ENCODE measurements around the gene VCL. TPM values are rescaled to one million over a fixed set of nuclear protein-coding genes. Genes with fewer than 3 reads are reported as not detected.
A peak's percentile ranks its signal among the peaks of the same experiment; 100 is the strongest.
"Not testable (repeated sequence)": the region's sequence is repeated elsewhere in the genome, so short reads cannot be mapped to it uniquely, and the experiment has no call there.

The VCL gene
- total RNA-seq, 8 experiments from 2014 or later, result 15.9 to 105 (median 44.0) TPM

- in situ Hi-C loops (cut with MboI; ENCODE audit: low pct_unique_long_range_greater_than_20kb in 2 of 9, low sequenced_read_pairs in 9 of 9, unreplicated experiment in 9 of 9); H3K4me3 ChIP-seq; ATAC-seq (replicated peaks in 6 of 8); H3K27ac ChIP-seq: not testable (repeated sequence)
- WGBS, 10 experiments, result 52 to 100% (median 79%) methylated on average over 1 to 5 of the region's 12 CpGs; no CpG with 5 or more reads in 4 of the 10 experiments
- H3K4me1 ChIP-seq (replicated peaks in 1 of 2), result peaks cover 6 to 17% of the 10 kb centered on the region in 2 donors
Observed at GRCh38 chr10:73965267-73965889, 32.5 kb upstream of the VCL start.

GRCh38 chr10:73965890-73966768 lies 31.8 kb upstream of the VCL start:
- Histone ChIP-seq H3K4me3 (peak overlapping the region in 1 of 5 donors; percentile 8), H3K27ac (peak overlapping the region; percentile 12 to 35), H3K4me1 (replicated peaks in 1 of 2) (peaks cover 6 to 17% of the 10 kb centered on the region in 2 donors)
- peak; percentile 93 to 99 (median 96) for ATAC-seq (replicated peaks in 6 of 8)
- in situ Hi-C loops (cut with MboI; ENCODE audit: low pct_unique_long_range_greater_than_20kb in 2 of 9, low sequenced_read_pairs in 9 of 9, unreplicated experiment in 9 of 9), result no loop called here
- 0 to 61% (median 25%) methylated on average over 1 to 12 of the region's 16 CpGs for WGBS, 10 experiments

DNA sequence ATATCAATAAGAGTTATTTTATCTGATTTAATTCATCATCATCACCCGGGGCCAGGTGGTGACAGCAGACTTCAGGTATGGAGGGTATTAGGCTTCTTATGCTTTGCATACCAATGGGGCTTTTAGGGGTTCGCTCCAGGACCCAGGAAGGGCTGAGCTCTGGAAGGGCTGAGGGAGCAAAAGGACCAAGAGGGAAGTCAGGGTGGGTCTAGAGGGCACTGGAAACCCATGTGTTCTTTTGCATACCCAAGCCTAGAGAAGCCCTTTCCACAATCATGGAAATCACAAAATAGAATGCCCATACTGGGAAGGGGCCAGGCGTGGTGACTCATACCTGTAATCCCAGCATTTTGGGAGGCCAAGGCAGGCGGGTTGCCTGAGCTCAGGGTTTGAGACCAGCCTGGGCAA lies 30.9 kb upstream of the VCL start:
- ATAC-seq (replicated peaks in 6 of 8), result no peak
- peaks cover 6 to 17% of the 10 kb centered on the region in 2 donors for H3K4me1 ChIP-seq (replicated peaks in 1 of 2)
- WGBS, 10 experiments, result 80 to 100% (median 85%) methylated on average over 1 to 4 of the region's 4 CpGs; no CpG with 5 or more reads in 4 of the 10 experiments
- H3K4me3 ChIP-seq, result no peak overlapping the region
- in situ Hi-C loops (cut with MboI; ENCODE audit: low pct_unique_long_range_greater_than_20kb in 2 of 9, low sequenced_read_pairs in 9 of 9, unreplicated experiment in 9 of 9), result no loop called here
- H3K27ac ChIP-seq, result no peak overlapping the region

DNA sequence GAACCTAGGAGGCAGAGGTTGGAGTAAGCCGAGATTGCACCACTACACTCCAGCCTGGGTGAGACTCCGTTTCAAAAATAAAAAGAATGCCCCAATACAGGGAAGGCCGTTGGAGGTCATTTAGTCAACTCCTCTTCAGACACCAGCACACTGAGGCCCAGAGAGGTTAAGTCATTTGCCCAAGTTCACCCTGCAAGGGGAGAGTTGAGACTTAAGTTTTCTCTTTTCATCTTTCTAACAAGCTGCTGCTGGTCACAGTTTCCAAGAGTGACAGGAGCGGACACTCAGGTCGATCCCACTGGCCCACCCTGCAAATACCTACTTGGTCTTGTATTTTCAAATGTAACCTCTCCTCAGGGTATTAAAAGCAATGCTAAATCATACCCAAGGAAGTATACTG lies 30.4 kb upstream of the VCL start:
- Histone ChIP-seq H3K4me3 (no peak overlapping the region), H3K4me1 (replicated peaks in 1 of 2) (peaks cover 6 to 17% of the 10 kb centered on the region in 2 donors), H3K27ac (no peak overlapping the region)
- in situ Hi-C loops (cut with MboI; ENCODE audit: low pct_unique_long_range_greater_than_20kb in 2 of 9, low sequenced_read_pairs in 9 of 9, unreplicated experiment in 9 of 9), result no loop called here
- WGBS, 10 experiments, result 83 to 100% (median 100%) methylated on average over 1 to 3 of the region's 5 CpGs; no CpG with 5 or more reads in 3 of the 10 experiments
- ATAC-seq (replicated peaks in 6 of 8), result no peak

- Histone ChIP-seq H3K4me1 (replicated peaks in 1 of 2) (peaks cover 6 to 17% of the 10 kb centered on the region in 2 donors), H3K4me3 (no peak overlapping the region), H3K27ac (no peak overlapping the region)
- WGBS, 10 experiments, result 0 to 83% (median 50%) methylated on average over 1 to 6 of the region's 6 CpGs; no CpG with 5 or more reads in 1 of the 10 experiments
- no peak for ATAC-seq (replicated peaks in 6 of 8)
- in situ Hi-C loops (cut with MboI; ENCODE audit: low pct_unique_long_range_greater_than_20kb in 2 of 9, low sequenced_read_pairs in 9 of 9, unreplicated experiment in 9 of 9), result no loop called here
Observed at GRCh38 chr10:73968098-73968521, 29.8 kb upstream of the VCL start.

DNA sequence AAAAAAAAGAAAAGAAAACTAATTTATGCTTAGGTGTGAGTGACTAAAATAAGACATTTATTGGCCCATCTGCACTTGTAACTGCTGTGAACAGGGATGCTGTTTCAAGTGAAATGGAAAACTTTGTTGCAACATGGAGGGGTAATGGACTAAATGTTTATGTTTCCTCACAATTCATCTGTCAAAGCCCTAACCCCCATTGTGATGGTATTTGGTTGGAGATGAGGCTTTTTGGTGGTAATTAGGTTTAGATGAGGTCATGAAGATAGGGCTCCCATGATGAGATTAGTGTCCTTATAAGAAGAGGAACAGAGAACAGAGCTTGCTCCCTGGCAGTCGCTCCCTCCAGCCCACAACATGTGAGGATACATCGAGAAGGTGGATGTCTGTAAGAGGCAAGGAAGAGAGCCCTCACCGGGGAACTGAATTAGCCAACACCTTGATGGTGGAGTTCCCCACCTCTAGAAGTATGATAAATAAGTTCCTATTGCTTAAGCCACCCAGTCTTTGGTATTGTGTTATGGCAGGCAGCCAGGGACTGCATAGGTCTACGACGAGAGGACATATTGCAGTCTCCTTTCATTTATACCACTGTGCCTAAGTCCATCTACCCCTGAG lies 28.6 kb upstream of the VCL start:
- peaks cover 6 to 17% of the 10 kb centered on the region in 2 donors for H3K4me1 ChIP-seq (replicated peaks in 1 of 2)
- ATAC-seq (replicated peaks in 6 of 8), result no peak
- WGBS, 10 experiments, result 80 to 100% (median 89%) methylated on average over 1 to 5 of the region's 5 CpGs; no CpG with 5 or more reads in 3 of the 10 experiments
- no peak overlapping the region for H3K27ac ChIP-seq
- in situ Hi-C loops (cut with MboI; ENCODE audit: low pct_unique_long_range_greater_than_20kb in 2 of 9, low sequenced_read_pairs in 9 of 9, unreplicated experiment in 9 of 9), result no loop called here
- H3K4me3 ChIP-seq, result no peak overlapping the region

- no peak for ATAC-seq (replicated peaks in 6 of 8)
- peaks cover 4 to 13% of the 10 kb centered on the region in 2 donors for H3K4me1 ChIP-seq (replicated peaks in 1 of 2)
- no peak overlapping the region for H3K4me3 ChIP-seq
- WGBS, 10 experiments, result 0 to 100% (median 83%) methylated on average over 1 to 2 of the region's 2 CpGs; no CpG with 5 or more reads in 3 of the 10 experiments
- in situ Hi-C loops (cut with MboI; ENCODE audit: low pct_unique_long_range_greater_than_20kb in 2 of 9, low sequenced_read_pairs in 9 of 9, unreplicated experiment in 9 of 9), result no loop called here
- H3K27ac ChIP-seq, result no peak overlapping the region
Observed at GRCh38 chr10:73970845-73971244, 27.1 kb upstream of the VCL start.

DNA sequence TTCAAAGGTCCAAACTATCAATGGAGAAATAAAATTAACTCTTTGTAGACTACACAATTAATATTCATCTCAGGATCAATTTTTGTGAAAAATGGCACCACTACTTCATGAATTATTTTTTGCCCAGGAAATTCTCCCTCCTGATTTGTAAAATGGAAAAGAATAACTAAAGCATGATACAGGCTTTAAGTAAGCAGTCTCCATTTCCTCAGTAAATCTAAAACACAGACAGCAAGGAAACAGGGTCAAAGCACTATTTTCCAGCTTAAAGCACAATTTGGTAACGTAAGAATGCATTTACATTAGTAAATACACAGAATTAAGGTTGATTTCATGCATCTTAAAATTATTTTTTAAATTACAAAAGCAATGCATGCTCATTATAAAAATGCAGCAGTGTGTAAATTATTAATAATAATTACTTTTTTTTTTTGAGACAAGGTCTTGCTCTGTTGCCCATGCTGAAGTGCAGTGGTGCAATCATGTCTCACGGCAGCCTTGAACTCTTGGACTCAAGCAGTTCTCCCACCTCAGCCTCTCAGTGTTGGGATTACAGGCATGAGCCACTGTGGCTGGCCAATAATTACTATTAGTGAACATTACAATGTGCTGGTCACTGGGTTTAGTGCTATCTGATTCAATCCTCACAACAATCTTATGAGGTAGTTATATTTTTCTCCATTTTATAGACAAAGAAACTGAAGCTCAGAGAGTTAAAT lies 26.1 kb upstream of the VCL start:
- no peak for ATAC-seq (replicated peaks in 6 of 8)
- Histone ChIP-seq H3K4me3 (no peak overlapping the region), H3K4me1 (replicated peaks in 1 of 2) (peaks cover 0 to 4% of the 10 kb centered on the region in 2 donors), H3K27ac (no peak overlapping the region)
- in situ Hi-C loops (cut with MboI; ENCODE audit: low pct_unique_long_range_greater_than_20kb in 2 of 9, low sequenced_read_pairs in 9 of 9, unreplicated experiment in 9 of 9), result no loop called here
- 60 to 100% (median 100%) methylated on average over 1 to 2 of the region's 2 CpGs; no CpG with 5 or more reads in 1 of the 10 experiments for WGBS, 10 experiments

DNA sequence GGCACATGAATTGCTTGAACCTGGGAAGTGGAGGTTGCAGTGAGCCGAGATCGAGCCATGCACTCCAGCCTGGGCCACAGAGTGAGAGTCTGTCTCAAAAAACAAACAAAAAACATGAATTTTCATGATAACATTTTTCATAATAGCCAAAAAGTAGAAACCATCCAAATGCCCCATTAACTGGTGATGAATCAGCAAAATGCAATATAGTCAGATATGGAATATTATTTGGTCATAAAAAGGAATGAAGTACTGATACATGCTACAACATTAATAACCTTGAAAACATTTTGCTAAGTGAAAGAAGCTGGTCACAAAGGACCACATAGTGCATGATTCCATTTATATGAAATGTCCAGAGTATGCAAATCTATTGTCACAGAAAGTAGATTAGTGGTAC lies 24.5 kb upstream of the VCL start:
- in situ Hi-C loops (cut with MboI; ENCODE audit: low pct_unique_long_range_greater_than_20kb in 2 of 9, low sequenced_read_pairs in 9 of 9, unreplicated experiment in 9 of 9), result no loop called here
- 75 to 100% (median 93%) methylated on average over 2 of the region's 2 CpGs; no CpG with 5 or more reads in 3 of the 10 experiments for WGBS, 10 experiments
- H3K4me1 ChIP-seq (replicated peaks in 1 of 2), result no peaks in the 10 kb centered on the region
- no peak overlapping the region for H3K4me3 ChIP-seq
- no peak for ATAC-seq (replicated peaks in 6 of 8)
- H3K27ac ChIP-seq, result no peak overlapping the region

DNA sequence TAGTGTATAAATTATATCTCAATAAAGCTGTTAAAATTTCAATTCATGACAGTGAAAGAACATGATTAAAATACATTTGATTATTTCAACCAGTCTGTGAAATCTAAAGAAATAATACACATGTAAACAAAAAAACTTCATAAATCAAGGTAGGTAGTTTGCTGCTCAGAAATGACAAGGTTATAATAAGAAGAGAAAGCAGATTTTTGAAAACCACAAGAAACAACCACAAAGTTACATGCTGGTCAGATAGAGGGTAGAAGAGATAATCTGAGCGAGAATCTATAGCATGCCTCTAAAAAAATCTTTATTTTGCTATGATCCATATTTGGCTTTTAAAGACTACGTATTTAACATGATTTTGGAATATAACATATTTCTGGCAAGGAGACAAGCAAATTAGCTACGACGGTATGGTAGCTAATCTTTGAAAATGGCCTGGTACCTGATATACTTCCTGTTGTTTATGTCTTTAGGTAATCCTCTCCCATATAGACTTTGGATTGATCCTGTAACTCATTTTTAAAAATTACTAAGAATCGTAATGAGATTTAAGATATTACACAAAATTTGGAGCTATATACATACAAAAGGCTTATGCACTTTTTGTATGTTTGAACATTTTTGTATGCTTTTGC lies 23.5 kb upstream of the VCL start:
- in situ Hi-C loops (cut with MboI; ENCODE audit: low pct_unique_long_range_greater_than_20kb in 2 of 9, low sequenced_read_pairs in 9 of 9, unreplicated experiment in 9 of 9), result no loop called here

GRCh38 chr10:73975388-73975787 lies 22.5 kb upstream of the VCL start:
- in situ Hi-C loops (cut with MboI; ENCODE audit: low pct_unique_long_range_greater_than_20kb in 2 of 9, low sequenced_read_pairs in 9 of 9, unreplicated experiment in 9 of 9), result no loop called here

More for the DNA sequence above, 23.5 kb upstream of the VCL start:
- no peak overlapping the region for H3K4me3 ChIP-seq
- no peak for ATAC-seq (replicated peaks in 6 of 8)
- WGBS, 10 experiments, result 60 to 95% (median 89%) methylated on average over 1 to 5 of the region's 5 CpGs
- peaks cover 1 to 3% of the 10 kb centered on the region in 2 donors for H3K4me1 ChIP-seq (replicated peaks in 1 of 2)
- H3K27ac ChIP-seq, result no peak overlapping the region

More at GRCh38 chr10:73975388-73975787, 22.5 kb upstream of the VCL start:
- no peak overlapping the region for H3K4me3 ChIP-seq
- no peak overlapping the region for H3K27ac ChIP-seq
- no peak for ATAC-seq (replicated peaks in 6 of 8)
- WGBS, 10 experiments, result 75 to 100% (median 100%) methylated on average over 1 to 4 of the region's 4 CpGs; no CpG with 5 or more reads in 1 of the 10 experiments
- H3K4me1 ChIP-seq (replicated peaks in 1 of 2), result peaks cover 10 to 12% of the 10 kb centered on the region in 2 donors
